GM12865 (cell line): ENCODE results near the gene RNF182.

Source experiments
- DNase-seq: peaks from one replicate; pipeline ENCODE4 v3.0.0; 2010; ENCODE audit warnings: low read depth
- H3K4me3 ChIP-seq: 2 replicates; pipeline ENCODE4 v1.5.1; 2011; ENCODE audit warnings: mild to moderate bottlenecking, low read depth, low read length, control low read depth
- CTCF ChIP-seq: IDR thresholded peaks from 2 replicates; pipeline ENCODE4 v1.5.1; 2011; ENCODE audit warnings: low read length, control low read depth, low read depth, inconsistent platforms; ENCODE audit not compliant: insufficient read depth; ENCODE audit errors: missing control alignments

RNF182 gene

GRCh38 chr6:14029605-14030004, 104.9 kb downstream of the RNF182 start:
- no peak for TF ChIP-seq CTCF
- DNase-seq = no peak
- H3K4me3 ChIP-seq = no peak overlapping the region
